Measurements from ENCODE around the gene BCAS1.

BCAS1 gene

DNA sequence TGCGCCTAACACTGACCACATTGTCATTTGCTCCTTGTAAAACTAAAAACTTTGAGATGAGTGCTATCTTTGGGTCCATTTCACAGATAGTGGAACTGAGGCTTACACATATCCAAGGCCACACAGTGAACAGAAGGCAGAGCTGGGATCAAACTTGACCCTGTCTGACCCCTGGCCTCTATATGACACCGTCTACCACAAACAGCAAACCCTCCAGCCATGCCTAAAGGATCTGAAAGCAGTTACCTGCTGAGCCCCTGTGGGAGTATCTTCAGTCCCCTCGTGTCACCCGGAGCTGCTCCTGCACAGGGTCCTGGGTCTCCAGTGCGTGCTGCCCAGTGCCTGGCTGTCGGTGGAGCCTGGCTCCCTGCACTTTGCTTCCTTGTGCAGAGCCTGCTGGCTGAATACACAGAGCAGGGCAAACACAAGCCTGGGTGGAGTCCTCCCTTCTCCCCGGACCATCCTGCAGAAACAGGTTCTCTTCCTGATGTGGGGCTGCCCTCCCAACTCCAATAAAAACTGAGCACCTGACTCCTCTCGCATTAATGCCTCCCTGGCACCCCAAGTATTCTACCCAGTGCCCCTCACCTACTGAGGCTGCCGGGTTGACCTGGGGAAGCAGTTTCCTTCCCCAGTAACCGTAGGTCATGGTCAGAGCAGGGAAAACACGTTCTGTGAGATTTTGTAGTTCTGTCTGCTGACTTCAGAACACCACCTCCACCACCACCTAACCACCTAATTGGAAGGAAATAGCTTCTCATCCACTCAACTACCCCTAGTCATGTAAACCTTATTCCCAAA lies at the start of gene BCAS1:
BCAS1 (minus strand) TSS at position 408 of the 801 bp plus-strand sequence. CDS start 11,876 bp downstream, outside the sequence.
- peak within 1 kb of the TSS; percentile 91 for H3K27ac ChIP-seq
- TF ChIP-seq, protein P1, sequence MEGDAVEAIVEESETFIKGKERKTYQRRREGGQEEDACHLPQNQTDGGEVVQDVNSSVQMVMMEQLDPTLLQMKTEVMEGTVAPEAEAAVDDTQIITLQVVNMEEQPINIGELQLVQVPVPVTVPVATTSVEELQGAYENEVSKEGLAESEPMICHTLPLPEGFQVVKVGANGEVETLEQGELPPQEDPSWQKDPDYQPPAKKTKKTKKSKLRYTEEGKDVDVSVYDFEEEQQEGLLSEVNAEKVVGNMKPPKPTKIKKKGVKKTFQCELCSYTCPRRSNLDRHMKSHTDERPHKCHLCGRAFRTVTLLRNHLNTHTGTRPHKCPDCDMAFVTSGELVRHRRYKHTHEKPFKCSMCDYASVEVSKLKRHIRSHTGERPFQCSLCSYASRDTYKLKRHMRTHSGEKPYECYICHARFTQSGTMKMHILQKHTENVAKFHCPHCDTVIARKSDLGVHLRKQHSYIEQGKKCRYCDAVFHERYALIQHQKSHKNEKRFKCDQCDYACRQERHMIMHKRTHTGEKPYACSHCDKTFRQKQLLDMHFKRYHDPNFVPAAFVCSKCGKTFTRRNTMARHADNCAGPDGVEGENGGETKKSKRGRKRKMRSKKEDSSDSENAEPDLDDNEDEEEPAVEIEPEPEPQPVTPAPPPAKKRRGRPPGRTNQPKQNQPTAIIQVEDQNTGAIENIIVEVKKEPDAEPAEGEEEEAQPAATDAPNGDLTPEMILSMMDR (conservative IDR thresholded peaks at IDR 0.05), result no peak

- TF ChIP-seq, protein P1 (conservative IDR thresholded peaks at IDR 0.05), result no peak
- no peak overlapping the region for H3K27ac ChIP-seq
These were observed 49.4 kb upstream of the BCAS1 start for GRCh38 chr20:54119744-54120143.

DNA sequence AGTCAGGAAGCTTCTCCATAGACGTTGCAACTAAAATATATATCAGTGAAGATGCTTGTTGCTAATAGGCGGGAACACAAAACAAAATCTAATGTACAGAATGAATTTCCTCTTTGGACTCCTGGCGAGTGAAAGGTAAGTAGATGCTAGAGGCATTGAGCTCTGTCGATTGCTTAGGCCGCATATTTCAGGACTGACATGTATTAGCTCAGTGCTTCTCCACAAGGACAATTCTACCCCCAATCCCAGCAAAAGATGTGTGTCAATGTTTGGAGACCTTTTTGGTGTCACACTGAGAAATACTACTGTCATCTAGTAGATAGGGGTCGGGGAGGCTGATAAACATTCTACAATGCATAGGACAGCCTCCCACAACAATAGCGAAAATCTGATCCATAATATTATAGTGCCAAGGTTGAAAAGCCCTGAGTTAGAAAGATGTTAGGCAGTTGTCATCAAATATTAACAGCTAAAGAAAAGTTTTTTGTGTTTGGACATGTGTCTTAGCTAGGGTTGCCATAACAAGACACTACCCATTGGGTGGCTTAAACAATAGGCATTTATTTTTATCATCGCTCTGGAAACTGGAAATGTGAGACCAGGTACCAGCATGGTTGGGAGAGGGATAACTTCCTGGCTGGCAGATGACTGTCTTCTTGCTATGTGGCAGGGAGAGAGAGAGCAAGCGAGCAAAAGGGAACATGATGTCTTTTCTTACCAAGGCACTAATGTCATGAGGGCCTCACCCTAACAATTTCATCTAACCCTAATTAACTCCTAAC lies 48.0 kb upstream of the BCAS1 start:
- TF ChIP-seq, protein P1 (conservative IDR thresholded peaks at IDR 0.05), result no peak
- no peak overlapping the region for H3K27ac ChIP-seq

DNA sequence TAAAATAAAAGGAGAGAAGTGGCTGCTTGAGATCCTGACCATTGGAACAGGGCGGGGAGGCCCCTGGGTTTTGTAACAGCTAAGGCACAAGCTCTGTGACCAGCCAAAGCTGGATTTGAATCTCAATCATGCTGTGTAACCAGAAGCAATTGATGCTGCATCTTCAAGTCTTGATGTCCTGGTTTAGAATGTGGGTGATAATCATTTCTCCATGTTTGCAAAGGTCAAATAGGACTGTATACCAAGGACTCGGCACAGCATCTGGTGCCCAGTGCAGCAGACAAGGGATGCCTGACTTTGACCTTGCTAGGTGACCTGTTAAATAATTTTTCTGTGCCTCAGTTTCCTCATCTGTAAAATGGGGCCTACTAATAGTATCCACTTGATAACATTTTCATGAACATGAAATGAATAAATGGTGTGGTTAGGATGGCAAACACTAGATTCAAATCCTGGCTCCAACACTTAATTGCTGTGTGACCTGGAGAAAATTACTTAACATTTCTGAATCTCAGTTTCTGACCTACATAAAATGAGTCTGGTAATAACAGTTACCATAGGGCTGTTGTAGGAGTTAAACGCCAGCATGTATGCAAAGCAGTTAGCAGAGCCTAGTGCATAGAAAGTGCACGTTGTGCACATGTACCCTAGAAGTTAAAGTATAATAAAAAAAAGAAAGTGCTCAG lies 46.3 kb upstream of the BCAS1 start:
- H3K27ac ChIP-seq, result no peak overlapping the region

DNA sequence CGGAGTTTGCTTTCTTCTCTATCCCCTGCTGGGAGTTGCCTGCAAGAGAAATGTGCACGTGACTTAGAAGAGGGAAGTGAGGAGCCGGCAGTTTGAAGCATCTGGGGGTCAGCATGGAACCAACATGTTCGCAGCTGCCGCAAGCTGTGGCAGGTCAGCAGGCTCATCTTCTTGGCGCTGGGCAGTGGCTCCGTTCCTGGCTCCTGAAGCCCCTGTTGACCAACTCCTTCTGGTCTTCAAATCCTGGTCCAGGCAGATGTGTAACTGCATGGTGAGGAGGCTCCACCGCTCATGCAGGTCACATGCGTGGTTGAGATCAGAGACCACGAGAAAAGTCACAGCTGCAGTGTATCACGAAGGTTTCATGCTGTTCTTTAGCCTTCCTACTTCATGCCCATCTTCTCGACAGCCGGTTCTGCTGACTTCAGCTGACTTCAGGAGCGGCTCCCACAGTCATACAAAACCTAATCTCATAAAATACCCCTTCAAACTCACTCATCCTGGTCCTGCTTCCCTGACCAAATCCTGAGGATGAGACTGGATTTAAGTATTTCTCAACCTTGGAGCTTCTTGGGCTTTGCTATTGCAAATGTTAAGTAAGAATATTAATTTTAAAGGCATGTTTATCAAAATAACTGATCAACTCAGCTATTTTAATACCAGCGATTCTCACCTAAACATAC lies 44.9 kb upstream of the BCAS1 start:
- TF ChIP-seq, protein P1 (conservative IDR thresholded peaks at IDR 0.05), result no peak
- no peak overlapping the region for H3K27ac ChIP-seq

More for the DNA sequence above, 46.3 kb upstream of the BCAS1 start:
- TF ChIP-seq, protein P1 (conservative IDR thresholded peaks at IDR 0.05), result no peak

DNA sequence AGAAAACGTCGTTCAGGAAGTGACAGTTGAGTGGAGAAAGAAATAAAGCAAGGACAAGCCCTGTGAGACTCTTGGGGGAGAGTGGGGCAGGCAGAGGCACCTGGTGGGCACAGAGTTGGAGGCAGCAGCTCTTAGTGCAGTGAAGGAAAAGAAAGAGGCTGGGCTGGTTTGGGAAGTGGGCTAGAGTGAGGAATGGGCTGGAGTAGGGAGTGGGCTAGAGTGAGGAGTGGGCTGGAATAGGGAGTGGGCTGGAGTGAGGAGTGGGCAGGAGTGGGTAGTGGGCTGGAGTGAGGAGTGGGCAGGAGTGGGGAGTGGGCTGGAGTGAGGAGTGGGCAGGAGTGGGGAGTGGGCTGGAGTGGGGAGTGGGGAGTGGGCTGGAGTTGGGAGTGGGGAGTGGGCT lies 43.7 kb upstream of the BCAS1 start:
- TF ChIP-seq, protein P1 (conservative IDR thresholded peaks at IDR 0.05), result no peak
- H3K27ac ChIP-seq, result no peak overlapping the region

Measured in VCaP (cell line).